K562 (cell line): ENCODE results near the gene MICOS13.

Experiments used
- CTCF ChIP-seq, 3 experiments: IDR thresholded peaks in 2 of 3; conservative IDR thresholded peaks in 1 of 3; 2 replicates each; pipeline ENCODE4 v1.5.1; 2011 to 2012; ENCODE audit warnings: low read length in 3 of 3, mild to moderate bottlenecking in 3 of 3, control low read depth in 2 of 3, improper control_type of control experiment in 1 of 3, inconsistent platforms in 1 of 3, low read depth in 1 of 3, mixed read lengths in 1 of 3, moderate library complexity in 1 of 3; ENCODE audit not compliant: insufficient read depth in 2 of 3
- ELK1 ChIP-seq: sonication (generic); formaldehyde crosslinking; IDR thresholded peaks from 2 replicates; pipeline ENCODE4 v1.8.1; 2022; ENCODE audit warnings: missing genetic modification reagents
- EP300 ChIP-seq: IDR thresholded peaks from 2 replicates; pipeline ENCODE4 v1.6.1; 2012; ENCODE audit warnings: low read length, improper control_type of control experiment
- PHF20 ChIP-seq: fragments of 450-650 bp; IDR thresholded peaks from 2 replicates; pipeline ENCODE4 v1.6.1; 2018; ENCODE audit not compliant: partially characterized antibody
- REST ChIP-seq, 2 experiments: fragments of 450-650 bp; formaldehyde crosslinking in 1 of 2; IDR thresholded peaks; 2 replicates each; pipeline versions ENCODE4 v1.4.0 to v1.6.1; 2014 to 2020; ENCODE audit warnings: mild to moderate bottlenecking in 2 of 2, borderline replicate concordance in 1 of 2, low read depth in 1 of 2
- ZNF24 ChIP-seq: fragments of 450-650 bp; IDR thresholded peaks from 2 replicates; pipeline ENCODE4 v1.6.1; 2016
- ZNF511 ChIP-seq: sonication (generic); formaldehyde crosslinking; IDR thresholded peaks from 2 replicates; pipeline ENCODE4 v1.8.0; 2022; ENCODE audit warnings: mild to moderate bottlenecking, missing genetic modification reagents
- ZNF609 ChIP-seq: sonication (generic); formaldehyde crosslinking; IDR thresholded peaks from 2 replicates; pipeline ENCODE4 v1.8.1; 2023; ENCODE audit warnings: missing genetic modification reagents, mild to moderate bottlenecking, borderline replicate concordance

- no peak for TF ChIP-seq CTCF (IDR thresholded peaks at IDR 0.05 in 2 of 3, conservative IDR thresholded peaks at IDR 0.05 in 1 of 3; ENCODE audit: insufficient read depth in 2 of 3, low read depth in 1 of 3, low read length in 3 of 3)
- no peak for TF ChIP-seq PHF20
- no peak for TF ChIP-seq EP300
- TF ChIP-seq ZNF511 (CRISPR knock-in tag), result no peak
- no peak for TF ChIP-seq ZNF24
- TF ChIP-seq ZNF609, result no peak
- no peak for TF ChIP-seq REST (IDR thresholded peaks at IDR 0.05; ENCODE audit: borderline replicate concordance)
- TF ChIP-seq REST (CRISPR knock-in tag; IDR thresholded peaks at IDR 0.05; ENCODE audit: low read depth), result no peak
- TF ChIP-seq ELK1, result no peak
These were observed 42.3 kb downstream of the MICOS13 start for GRCh38 chr19:5637971-5638370.
